ENCODE data around the gene CATSPERD.
"Not testable (repeated sequence)": the region's sequence is repeated elsewhere in the genome, so short reads cannot be mapped to it uniquely, and the experiment has no call there.

The CATSPERD gene

DNA sequence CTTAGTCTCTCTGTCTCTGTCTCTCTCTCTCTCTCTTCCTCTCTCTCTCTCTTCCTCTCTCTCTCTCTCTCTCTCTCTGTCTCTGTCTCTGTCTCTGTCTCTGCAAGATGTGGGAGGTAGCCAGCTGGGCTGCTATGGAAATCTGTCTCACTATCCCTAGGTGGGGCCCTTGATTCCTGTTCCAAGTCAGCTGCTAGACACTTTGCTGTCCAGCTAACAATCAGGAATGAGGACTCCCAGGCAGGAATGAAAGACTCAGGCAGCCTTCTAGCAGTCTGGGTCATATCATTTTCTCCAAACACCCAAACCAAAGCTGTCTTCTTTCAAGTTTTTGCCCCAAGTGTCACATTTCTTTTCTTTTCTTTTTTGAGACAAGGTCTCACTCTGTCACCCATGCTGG is 23.2 kb downstream of the CATSPERD start:
- DNase-seq = no peak

GRCh38 chr19:5744999-5745398 is 24.6 kb downstream of the CATSPERD start:
- not testable (repeated sequence) for DNase-seq

DNA sequence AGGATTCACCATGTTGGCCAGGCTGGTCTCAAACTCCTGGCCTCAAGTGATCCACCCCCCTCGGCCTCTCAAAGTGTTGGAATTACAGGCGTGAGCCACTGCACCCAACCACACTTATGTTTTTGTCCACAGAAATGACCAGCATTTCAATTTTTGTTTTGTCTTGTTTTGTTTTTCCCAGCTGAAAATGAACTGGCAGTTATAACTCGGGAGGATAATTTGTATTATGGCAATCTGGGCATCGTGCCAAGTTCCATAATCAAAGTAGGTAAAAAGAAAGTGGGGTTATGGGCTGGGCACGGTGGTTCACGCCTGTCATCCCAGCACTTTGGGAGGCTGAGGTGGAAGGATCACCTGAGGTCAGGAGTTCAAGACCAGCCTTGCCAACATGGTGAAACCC is 28.5 kb downstream of the CATSPERD start:
- DNase-seq = not testable (repeated sequence)

GRCh38 chr19:5749505-5749904 is 29.1 kb downstream of the CATSPERD start:
- no peak for DNase-seq

DNA sequence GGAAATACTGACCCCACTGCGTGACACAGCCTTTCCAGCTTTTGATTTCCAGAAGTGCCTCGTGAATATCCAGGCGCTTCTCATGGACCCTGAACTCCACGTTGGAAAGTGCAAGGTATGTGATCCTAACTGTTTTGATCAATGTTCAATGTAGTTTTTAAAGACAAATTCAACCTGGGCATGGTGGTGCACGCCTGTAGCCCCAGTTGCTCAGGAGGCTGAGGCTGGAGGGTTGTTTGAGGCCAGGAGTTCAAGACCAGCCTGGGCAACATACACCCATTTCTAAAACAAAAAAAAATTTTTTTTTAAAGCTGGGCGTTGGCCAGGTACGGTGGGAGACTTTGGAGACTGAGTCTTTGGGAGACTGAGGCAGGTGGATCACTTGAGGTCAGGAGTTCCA is 31.3 kb downstream of the CATSPERD start:
- DNase-seq = no peak

DNA sequence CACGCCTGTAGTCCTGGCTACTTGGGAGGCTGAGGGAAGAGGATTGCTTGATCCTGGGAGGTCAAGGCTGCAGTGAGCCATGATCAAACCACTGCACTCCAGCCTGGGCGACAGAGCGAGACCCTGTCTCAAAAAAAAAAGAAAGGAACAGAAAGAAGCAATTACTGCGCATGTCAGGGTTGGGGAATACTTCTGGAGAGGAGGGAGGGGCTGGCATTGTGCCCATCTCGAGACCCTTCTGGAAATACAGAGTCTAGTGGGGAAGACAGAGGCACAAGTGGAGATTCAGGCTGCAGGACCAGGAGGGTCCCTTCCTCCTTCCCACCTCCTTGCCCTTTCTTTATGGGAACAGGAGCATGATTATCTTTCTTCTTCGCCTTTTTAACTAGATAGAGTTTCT is 33.3 kb downstream of the CATSPERD start:
- no peak for DNase-seq

- no peak for DNase-seq
These were observed 42.3 kb downstream of the CATSPERD start for GRCh38 chr19:5762608-5763217.

GRCh38 chr19:5765220-5765619 is 44.8 kb downstream of the CATSPERD start:
- DNase-seq = no peak

DNA sequence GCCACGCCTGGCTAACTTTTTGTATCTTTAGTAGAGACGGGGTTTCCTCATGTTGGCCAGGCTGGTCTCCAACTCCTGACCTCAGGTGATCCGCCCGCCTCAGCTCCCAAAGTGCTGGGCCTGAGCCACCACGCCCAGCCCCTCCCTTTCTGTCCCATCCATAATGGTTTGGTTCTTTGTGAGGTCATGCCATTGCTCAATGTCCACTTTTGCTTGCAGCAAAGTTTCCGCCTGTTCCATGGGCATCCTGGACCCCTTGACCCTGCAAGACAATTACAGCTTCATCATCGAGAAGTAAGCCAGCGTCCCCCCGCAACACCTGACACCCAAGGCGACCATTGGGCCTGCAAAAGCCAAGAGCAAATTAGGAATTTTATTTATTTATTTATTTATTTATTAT is 47.5 kb downstream of the CATSPERD start:
- DNase-seq = no peak

DNA sequence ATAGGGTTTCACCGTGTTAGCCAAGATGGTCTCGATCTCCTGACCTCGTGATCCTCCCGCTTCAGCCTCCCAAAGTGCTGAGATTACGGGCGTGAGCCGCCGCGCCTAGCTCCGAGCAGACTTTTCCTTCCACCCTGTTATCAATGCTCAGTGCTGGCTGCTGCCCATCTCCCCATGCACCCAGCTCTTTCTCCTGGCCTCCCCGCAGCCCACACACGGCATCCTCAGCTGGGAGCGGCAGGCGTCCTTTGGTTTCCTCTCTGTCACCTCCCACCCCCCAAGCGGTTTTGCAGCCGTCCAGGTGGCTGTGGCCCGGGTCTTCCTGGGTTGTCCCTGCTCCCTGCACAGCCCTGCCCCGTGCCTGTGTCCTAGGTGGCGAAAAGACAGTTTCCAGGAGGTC is 52.0 kb downstream of the CATSPERD start:
- no peak for DNase-seq

GRCh38 chr19:5773276-5773675 is 52.8 kb downstream of the CATSPERD start:
- DNase-seq = no peak

GRCh38 chr19:5774921-5775320 is 54.5 kb downstream of the CATSPERD start:
- no peak for DNase-seq

DNA sequence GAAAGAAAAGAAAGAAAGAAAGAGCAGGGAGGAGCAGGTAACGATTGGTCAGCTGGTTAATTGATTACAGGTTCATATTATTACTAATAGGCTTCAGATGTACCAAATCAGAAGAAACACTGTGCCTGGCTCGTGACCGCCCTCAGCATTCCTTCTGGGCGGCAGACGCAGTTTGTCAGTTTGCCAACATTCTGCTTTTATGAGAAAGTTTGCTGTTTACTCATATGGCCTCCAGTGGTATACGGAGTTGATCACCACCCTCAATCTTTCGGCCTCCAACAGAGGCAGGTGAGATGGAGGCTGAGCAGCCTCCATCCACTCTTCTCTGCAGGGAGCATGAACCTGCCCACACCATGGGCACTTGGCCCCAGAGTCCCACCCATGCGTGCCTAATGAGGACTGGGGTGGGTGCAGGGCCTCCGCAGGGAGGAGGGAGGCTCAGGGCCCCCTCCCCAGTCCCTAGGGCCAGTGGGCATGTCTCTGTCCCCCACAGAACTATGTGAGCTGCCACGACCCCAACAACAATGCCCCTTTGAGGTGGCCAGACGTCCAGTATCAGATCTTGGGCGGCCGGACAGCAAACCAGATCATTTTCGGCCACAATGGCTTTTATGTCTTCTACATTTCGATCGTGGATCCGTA is 55.4 kb downstream of the CATSPERD start:
- DNase-seq = no peak

- DNase-seq = no peak
These were observed 58.0 kb downstream of the CATSPERD start for GRCh38 chr19:5778402-5778801.

- not testable (repeated sequence) for DNase-seq
These were observed 60.5 kb downstream of the CATSPERD start for GRCh38 chr19:5780916-5781315.

- no peak for DNase-seq
These were observed 61.9 kb downstream of the CATSPERD start for GRCh38 chr19:5782322-5782721.

GRCh38 chr19:5782945-5783919 is 62.8 kb downstream of the CATSPERD start:
- DNase-seq = no peak

DNA sequence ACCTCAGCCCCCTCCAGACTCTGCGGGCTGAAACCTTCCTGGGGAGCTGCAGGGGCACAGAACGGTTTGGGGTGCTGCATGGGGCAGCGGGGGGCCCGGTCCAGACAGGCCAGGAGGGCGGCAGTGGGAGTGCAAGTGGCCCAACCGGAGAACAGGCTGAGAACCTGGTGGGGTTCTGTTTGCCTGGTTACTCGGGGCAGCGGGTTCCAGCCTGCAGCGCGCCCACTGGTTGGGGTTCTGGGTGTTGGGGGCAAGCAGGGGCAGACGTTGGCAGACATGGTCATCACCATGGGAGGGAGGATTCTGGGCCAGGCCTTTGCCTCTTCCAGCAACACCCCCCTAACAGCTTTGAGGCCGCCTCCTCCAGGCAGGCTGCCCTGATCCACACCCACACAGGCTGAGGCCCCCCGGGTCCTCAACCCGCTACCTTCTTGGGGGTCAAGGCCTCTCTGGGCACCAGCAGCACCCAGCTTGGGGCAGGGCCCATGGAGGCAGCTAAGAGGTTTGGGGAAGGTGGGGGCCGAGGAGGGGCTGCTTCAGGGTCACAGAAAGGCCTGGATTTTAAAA is 64.2 kb downstream of the CATSPERD start, which contains the start of gene PRR22:
TSS of gene PRR22 (minus strand) at position 166 of the 567 bp plus-strand sequence. CDS start at position 80, 86 bp downstream.
- DNase-seq = no peak

GRCh38 chr19:5785423-5785822 is 65.0 kb downstream of the CATSPERD start:
- DNase-seq = no peak

GRCh38 chr19:5786593-5787408 is 66.4 kb downstream of the CATSPERD start:
- DNase-seq = no peak

- DNase-seq = no peak
These were observed 67.2 kb downstream of the CATSPERD start for GRCh38 chr19:5787409-5788182.

DNA sequence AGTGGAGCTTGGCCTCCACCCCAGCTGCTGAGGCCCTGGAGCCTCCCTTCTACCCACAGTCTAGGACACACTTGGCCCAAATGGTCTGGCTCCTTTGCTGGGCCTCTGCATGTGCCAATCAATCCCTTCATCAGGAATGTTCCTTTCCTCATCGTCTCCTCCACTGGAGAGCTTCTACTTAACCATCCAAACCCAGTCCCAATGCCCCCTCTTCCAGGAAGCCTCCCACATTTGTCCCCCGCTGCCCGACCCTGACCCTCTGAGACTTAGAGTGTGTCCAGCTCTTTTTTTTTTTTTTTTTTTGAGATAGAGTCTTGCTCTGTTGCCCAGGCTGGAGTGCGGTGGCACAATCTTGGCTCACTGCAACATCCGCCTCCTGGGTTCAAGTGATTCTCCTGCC is 68.0 kb downstream of the CATSPERD start:
- DNase-seq = no peak

Measured in bone marrow (tissue), 2 donors.